Fibroblast of the aortic adventitia (primary cell): ENCODE results near the gene NUDT19. TPM values are rescaled to one million over a fixed set of nuclear protein-coding genes. Genes with fewer than 3 reads are reported as not detected.
A peak's percentile ranks its signal among the peaks of the same experiment; 100 is the strongest.
"Not testable (repeated sequence)": the region's sequence is repeated elsewhere in the genome, so short reads cannot be mapped to it uniquely, and the experiment has no call there.

Experiments used
- DNase-seq: peaks from one replicate; pipeline ENCODE4 v3.0.0-alpha.2; 2010; ENCODE audit warnings: low read depth
- H3K4me3 ChIP-seq: 2 replicates; pipeline ENCODE4 v1.5.1; 2011; ENCODE audit warnings: low read depth, mild to moderate bottlenecking, control low read depth, low read length, moderate library complexity
- total RNA-seq: library from RNA; depleted of rRNA; stranded (reverse); fragments of >200 nt; gene quantifications from 2 replicates; pipeline ENCODE4 v1.2.3, GENCODE V29; 2012; ENCODE audit warnings: low replicate concordance
- TF ChIP-seq, protein P1 (sequence below): IDR thresholded peaks from 2 replicates; pipeline ENCODE4 v1.5.1; 2011; ENCODE audit warnings: mild to moderate bottlenecking, low read length, control low read depth, inconsistent platforms; ENCODE audit not compliant: insufficient read depth

The NUDT19 gene
- 3.5 and 10.2 TPM in 2 replicates for total RNA-seq

DNA sequence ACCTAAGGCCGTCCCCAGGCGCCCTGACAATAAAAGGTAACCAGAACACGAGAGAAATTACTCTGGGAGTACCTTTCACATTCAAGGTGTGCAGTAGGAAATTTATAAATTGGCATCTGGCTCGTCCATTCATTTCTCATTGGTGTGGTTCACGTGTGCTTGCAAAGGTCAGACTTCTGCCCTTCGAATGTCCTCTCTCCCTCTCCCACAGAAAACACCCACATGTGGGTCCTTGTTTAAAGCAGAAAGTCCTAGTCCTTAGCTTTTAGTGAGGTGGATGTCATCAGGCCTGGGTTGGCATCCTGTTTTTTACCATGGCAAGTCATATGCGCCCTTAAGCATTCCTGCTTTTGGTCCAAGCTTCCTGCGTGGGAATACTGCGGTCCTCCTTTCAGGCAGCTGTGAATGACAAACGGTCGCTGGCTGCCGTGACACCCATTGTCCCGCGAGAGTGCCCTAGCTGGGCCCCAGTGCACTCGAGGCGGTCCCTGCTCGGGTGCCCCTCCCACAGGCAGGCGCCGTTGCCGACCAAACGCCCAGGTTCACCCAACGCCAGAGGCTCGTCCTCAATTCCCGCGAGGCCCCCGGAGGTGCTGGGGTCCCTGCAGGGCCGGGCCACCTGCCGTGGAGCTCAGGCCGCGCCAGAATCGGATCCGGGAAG is at the start of gene NUDT19:
TSS of gene NUDT19 (plus strand) at position 531 of the 661 bp plus-strand sequence. CDS start 140 bp downstream, outside the sequence.
- DNase-seq = peak; percentile 70
- TF ChIP-seq, protein P1, sequence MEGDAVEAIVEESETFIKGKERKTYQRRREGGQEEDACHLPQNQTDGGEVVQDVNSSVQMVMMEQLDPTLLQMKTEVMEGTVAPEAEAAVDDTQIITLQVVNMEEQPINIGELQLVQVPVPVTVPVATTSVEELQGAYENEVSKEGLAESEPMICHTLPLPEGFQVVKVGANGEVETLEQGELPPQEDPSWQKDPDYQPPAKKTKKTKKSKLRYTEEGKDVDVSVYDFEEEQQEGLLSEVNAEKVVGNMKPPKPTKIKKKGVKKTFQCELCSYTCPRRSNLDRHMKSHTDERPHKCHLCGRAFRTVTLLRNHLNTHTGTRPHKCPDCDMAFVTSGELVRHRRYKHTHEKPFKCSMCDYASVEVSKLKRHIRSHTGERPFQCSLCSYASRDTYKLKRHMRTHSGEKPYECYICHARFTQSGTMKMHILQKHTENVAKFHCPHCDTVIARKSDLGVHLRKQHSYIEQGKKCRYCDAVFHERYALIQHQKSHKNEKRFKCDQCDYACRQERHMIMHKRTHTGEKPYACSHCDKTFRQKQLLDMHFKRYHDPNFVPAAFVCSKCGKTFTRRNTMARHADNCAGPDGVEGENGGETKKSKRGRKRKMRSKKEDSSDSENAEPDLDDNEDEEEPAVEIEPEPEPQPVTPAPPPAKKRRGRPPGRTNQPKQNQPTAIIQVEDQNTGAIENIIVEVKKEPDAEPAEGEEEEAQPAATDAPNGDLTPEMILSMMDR = no peak
- peak within 1 kb of the TSS; percentile 78 for H3K4me3 ChIP-seq

DNA sequence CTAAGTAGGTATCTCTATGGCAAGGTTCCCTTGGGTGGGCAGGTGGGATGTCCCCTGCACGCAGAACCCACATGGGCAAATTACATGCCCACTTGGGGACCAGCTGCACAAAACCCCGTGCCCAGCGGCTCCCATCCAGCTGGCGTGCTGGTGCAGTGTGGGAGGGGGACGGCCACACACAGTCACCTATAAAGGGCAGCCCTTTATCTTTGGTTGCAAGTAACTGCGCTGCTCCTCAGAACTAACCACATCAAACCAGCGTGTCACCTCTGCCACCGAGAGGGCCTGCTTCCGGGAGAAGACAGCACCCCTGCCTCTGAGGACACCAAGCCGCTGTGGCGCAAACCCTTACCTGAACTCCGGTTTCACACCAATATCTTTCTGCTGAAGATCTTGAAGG is 48.9 kb upstream of the NUDT19 start:
- TF ChIP-seq, protein P1 = no peak
- H3K4me3 ChIP-seq = no peak overlapping the region
- no peak for DNase-seq

DNA sequence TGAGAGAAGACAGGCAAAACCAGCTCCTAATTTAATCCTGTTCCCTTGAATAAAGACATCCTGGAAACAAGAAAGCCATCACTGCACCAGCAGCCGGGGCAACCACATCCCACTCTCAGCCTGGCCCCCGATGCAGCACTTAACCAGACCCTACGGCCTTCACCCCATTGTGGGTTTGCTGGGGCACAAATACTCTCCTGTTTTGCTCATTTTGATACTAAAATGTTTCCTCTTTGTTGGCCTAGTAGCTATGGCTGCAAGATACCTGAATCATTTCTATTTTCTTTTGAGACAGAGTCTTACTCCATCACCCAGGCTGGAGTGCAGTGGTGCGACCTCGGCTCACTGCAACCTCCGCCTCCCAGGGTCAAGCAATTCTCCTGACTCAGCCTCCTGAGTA is 45.1 kb upstream of the NUDT19 start:
- no peak for DNase-seq
- H3K4me3 ChIP-seq = no peak overlapping the region
- TF ChIP-seq, protein P1 = no peak

DNA sequence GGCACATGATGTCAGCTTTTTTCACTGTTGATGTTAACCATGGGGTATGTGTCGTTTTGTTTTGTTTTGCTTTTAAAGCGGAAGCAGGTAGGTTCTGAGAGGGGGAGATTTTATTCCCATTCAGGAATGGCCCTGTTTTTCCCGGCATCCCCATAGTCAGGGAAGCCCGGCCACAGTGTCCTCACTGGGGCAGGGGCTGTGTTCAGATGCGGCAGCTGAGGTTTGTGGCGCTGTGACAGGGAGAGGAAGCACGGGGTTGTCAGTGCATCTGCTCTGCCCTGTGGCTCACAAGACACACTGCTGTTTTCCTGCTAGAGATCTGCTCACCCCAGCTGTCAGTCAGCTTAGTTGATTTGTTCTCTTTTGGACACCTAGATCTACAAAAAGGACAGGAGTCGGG is 44.3 kb upstream of the NUDT19 start:
- H3K4me3 ChIP-seq = no peak overlapping the region
- no peak for DNase-seq
- TF ChIP-seq, protein P1 = no peak

DNA sequence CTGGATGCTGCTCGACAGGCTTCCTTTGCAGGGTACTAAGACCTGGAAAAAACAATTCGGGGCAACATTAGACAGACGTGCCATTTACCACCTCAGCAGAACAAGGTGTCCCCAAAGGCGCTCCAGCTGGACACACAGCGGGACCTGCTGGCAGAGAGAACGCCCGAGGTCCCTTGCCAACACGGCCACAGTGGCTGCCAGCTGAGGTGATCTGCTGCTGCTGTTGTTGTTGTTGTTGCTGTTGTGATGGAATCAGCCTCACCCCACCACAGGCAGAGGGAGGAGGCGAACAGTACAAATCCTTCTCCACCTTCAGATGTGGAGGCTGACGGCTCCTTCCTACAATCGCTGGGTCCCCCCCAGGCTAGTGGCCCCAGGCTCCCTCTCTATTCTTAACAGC is 41.9 kb upstream of the NUDT19 start:
- TF ChIP-seq, protein P1 = no peak
- H3K4me3 ChIP-seq = no peak overlapping the region
- no peak for DNase-seq

DNA sequence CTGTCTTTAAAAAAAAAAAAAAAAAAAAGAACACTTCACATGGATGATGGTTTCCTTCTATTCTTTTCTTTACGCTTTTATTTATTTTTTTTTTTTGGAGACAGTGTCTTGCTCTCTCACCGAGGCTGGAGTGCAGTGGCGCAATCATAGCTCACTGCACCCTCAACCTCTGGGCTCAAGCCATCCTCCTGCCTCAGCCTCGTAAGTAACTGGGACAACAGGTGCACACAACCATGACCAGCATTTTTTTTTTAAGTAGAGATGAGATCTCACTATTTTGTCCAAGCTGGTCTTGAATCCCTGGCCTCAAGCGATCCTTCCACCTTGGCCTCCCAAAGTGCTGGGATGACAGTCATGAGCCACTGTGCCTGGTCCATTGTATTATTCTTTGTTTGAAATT is 41.0 kb upstream of the NUDT19 start:
- DNase-seq = no peak
- TF ChIP-seq, protein P1 = no peak
- no peak overlapping the region for H3K4me3 ChIP-seq

DNA sequence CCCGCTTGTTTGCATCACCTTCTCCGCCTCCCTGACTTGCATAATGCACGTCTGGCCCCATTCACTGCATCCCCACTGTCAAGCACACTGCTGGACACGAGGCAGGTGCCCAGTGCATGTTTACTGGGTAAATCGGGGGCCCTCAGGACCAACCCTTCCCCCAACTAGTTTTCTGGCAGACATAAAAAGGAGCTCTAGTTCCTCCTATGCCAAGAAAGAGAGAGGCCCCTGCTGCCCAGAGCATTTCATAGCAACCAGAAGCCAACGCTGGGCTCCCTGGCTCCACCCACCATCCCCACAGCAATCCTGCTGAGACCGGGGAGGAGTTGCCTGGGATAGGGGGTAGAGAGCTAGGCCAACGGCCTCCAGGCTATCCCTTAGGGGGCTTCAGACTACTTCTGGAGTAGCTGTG is 39.9 kb upstream of the NUDT19 start:
- TF ChIP-seq, protein P1 = no peak
- no peak overlapping the region for H3K4me3 ChIP-seq
- DNase-seq = no peak

DNA sequence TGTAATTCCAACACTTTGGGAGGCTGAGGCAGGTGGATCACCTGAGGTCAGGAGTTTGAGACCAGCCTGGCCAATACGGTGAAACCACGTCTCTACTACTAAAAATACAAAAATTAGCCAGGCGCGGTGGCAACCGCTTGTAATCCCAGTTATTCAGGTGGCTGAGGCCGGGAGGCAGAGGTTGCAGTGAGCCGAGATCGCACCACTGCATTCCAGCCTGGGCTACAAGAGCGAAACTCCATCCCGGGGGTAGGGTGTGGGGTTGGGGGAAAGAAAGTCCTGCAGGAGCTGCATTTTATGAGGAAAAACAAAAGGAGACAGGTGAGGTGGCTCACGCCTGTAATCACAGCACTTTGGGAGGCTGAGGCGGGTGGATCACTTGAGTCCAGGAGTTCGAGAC is 39.3 kb upstream of the NUDT19 start:
- H3K4me3 ChIP-seq, DNase-seq: not testable (repeated sequence)
